GM23338 (cell line): Measurements from ENCODE around the gene ADAM10. TPM values are rescaled to one million over a fixed set of nuclear protein-coding genes. Genes with fewer than 3 reads are reported as not detected.

ENCODE experiments used
- ATAC-seq: fragments of 200-7000 bp; cut with Tn5 transposase; 3 replicates; pipeline ENCODE4 v1.9.1; 2020
- DNase-seq: peaks from one replicate; pipeline ENCODE4 v3.0.0-alpha.2; 2015; ENCODE audit warnings: low spot score
- H2AFZ ChIP-seq: fragments of 200-600 bp; sonication (generic); 2 replicates; pipeline ENCODE4 v1.8.0; 2016; ENCODE audit warnings: antibody characterized with exemption, mild to moderate bottlenecking, moderate library complexity
- H3F3A ChIP-seq: fragments of 200-600 bp; sonication (generic); replicated peaks from 2 replicates; pipeline ENCODE4 v1.8.0; 2017; ENCODE audit warnings: antibody characterized with exemption, mixed run types, low read depth
- H3K27ac ChIP-seq: fragments of 200-600 bp; sonication (generic); 2 replicates; pipeline ENCODE4 v1.6.1; 2016; ENCODE audit warnings: low read depth
- H3K27me3 ChIP-seq: fragments of 200-600 bp; sonication (generic); 2 replicates; pipeline ENCODE4 v1.8.0; 2016; ENCODE audit warnings: mild to moderate bottlenecking, mixed run types, moderate library complexity; ENCODE audit not compliant: insufficient read depth
- H3K36me3 ChIP-seq: fragments of 200-600 bp; sonication (generic); 2 replicates; pipeline ENCODE4 v1.8.0; 2016; ENCODE audit warnings: mild to moderate bottlenecking; ENCODE audit not compliant: insufficient read depth
- H3K4me1 ChIP-seq: fragments of 200-600 bp; sonication (generic); 2 replicates; pipeline ENCODE4 v1.8.0; 2016; ENCODE audit warnings: mild to moderate bottlenecking, moderate library complexity; ENCODE audit not compliant: insufficient read depth
- H3K4me2 ChIP-seq: fragments of 200-600 bp; sonication (generic); 2 replicates; pipeline ENCODE4 v1.7.1; 2017; ENCODE audit warnings: mixed run types
- H3K4me3 ChIP-seq: fragments of 200-600 bp; sonication (generic); 2 replicates; pipeline ENCODE4 v1.6.1; 2016; ENCODE audit warnings: mixed run types
- H3K79me2 ChIP-seq: fragments of 200-600 bp; sonication (generic); replicated peaks from 2 replicates; pipeline ENCODE4 v1.8.0; 2017; ENCODE audit warnings: mild to moderate bottlenecking; ENCODE audit not compliant: insufficient read depth
- H3K9me2 ChIP-seq: fragments of 200-600 bp; sonication (generic); 2 replicates; pipeline ENCODE4 v1.8.0; 2017; ENCODE audit not compliant: insufficient read depth
- H4K20me1 ChIP-seq: fragments of 200-600 bp; sonication (generic); replicated peaks from 2 replicates; pipeline ENCODE4 v1.8.0; 2017; ENCODE audit warnings: mild to moderate bottlenecking; ENCODE audit not compliant: insufficient read depth
- H3K27ac Mint-ChIP-seq: 2 replicates; pipeline ENCODE4 v1.8.0; 2020; ENCODE audit warnings: inconsistent platforms, mild to moderate bottlenecking, moderate library complexity, mixed read lengths
- H3K27me3 Mint-ChIP-seq: 3 replicates; pipeline ENCODE4 v1.8.0; 2022; ENCODE audit warnings: low read depth, mild to moderate bottlenecking, moderate library complexity, mixed read lengths, inconsistent platforms; ENCODE audit not compliant: insufficient read depth, poor library complexity
- H3K36me3 Mint-ChIP-seq: 3 replicates; pipeline ENCODE4 v1.8.0; 2021; ENCODE audit warnings: low read depth, mild to moderate bottlenecking, inconsistent platforms, moderate library complexity, mixed read lengths
- H3K4me1 Mint-ChIP-seq: 3 replicates; pipeline ENCODE4 v1.8.0; 2020; ENCODE audit warnings: mild to moderate bottlenecking, inconsistent platforms, mixed read lengths
- H3K4me3 Mint-ChIP-seq: 3 replicates; pipeline ENCODE4 v1.8.0; 2021; ENCODE audit warnings: moderate library complexity, mild to moderate bottlenecking, inconsistent platforms, mixed read lengths
- H3K9me3 Mint-ChIP-seq: 3 replicates; pipeline ENCODE4 v1.8.0; 2020; ENCODE audit warnings: moderate library complexity, mild to moderate bottlenecking, inconsistent platforms, mixed read lengths
- CREB1 ChIP-seq: fragments of 250-450 bp; sonication (Bioruptor Pico); IDR thresholded peaks from 2 replicates; pipeline ENCODE4 v1.5.0; 2020; ENCODE audit warnings: low read depth, mild to moderate bottlenecking, moderate library complexity
- EZH2 ChIP-seq: fragments of 200-600 bp; sonication (generic); IDR thresholded peaks from one replicate; pipeline ENCODE4 v1.8.0; 2017; ENCODE audit warnings: antibody characterized with exemption, mild to moderate bottlenecking, low read depth; ENCODE audit not compliant: unreplicated experiment
- EZH2phosphoT487 ChIP-seq: fragments of 200-600 bp; sonication (generic); IDR thresholded peaks from one replicate; pipeline ENCODE4 v1.8.1; 2018; ENCODE audit warnings: antibody characterized with exemption; ENCODE audit not compliant: unreplicated experiment
- JUNB ChIP-seq: IDR thresholded peaks from one replicate; pipeline ENCODE4 v1.6.1; 2016; ENCODE audit warnings: antibody characterized with exemption; ENCODE audit not compliant: unreplicated experiment
- NANOG ChIP-seq: IDR thresholded peaks from 2 replicates; pipeline ENCODE4 v1.6.1; 2016; ENCODE audit warnings: antibody characterized with exemption, borderline replicate concordance
- POLR2AphosphoS5 ChIP-seq: IDR thresholded peaks from 2 replicates; pipeline ENCODE4 v1.6.1; 2016; ENCODE audit warnings: antibody characterized with exemption, low read depth
- STAT1 ChIP-seq: IDR thresholded peaks from one replicate; pipeline ENCODE4 v1.6.1; 2016; ENCODE audit warnings: antibody characterized with exemption; ENCODE audit not compliant: unreplicated experiment
- ZNF114 ChIP-seq: fragments of 250-450 bp; sonication (Bioruptor Pico); IDR thresholded peaks from 2 replicates; pipeline ENCODE4 v1.5.0; 2020; ENCODE audit warnings: mild to moderate bottlenecking, moderate library complexity
- ZNF331 ChIP-seq: fragments of 250-450 bp; sonication (Bioruptor Pico); IDR thresholded peaks from 2 replicates; pipeline ENCODE4 v1.5.0; 2020; ENCODE audit warnings: low read depth, mild to moderate bottlenecking, moderate library complexity
- polyA plus RNA-seq: library from polyadenylated mRNA; unstranded; fragments of >200 nt; fragmentation: Nextera tagmentation; extraction: Ambion mirVana; gene quantifications from 2 replicates; pipeline ENCODE4 v1.2.1, GENCODE V29; 2016
- total RNA-seq: library from RNA; depleted of rRNA; stranded (reverse); fragments of >200 nt; shearing (Covaris generic); gene quantifications from 2 replicates; pipeline ENCODE4 v1.2.3, GENCODE V29; 2014
- TF ChIP-seq, protein P1 (sequence below): IDR thresholded peaks from one replicate; pipeline ENCODE4 v1.6.1; 2018; ENCODE audit warnings: antibody characterized with exemption; ENCODE audit not compliant: unreplicated experiment
- TF ChIP-seq, protein P2 (sequence below): IDR thresholded peaks from 2 replicates; pipeline ENCODE4 v1.6.1; 2016; ENCODE audit warnings: antibody characterized with exemption
- TF ChIP-seq, protein P3 (sequence below), 2 experiments: fragments of 200-600 bp in 1 of 2; sonication (generic) in 1 of 2; conservative IDR thresholded peaks; 2 replicates each; pipeline versions ENCODE4 v1.5.1 to v1.6.1; 2016 to 2017; ENCODE audit warnings: antibody characterized with exemption in 2 of 2, low read depth in 2 of 2, mild to moderate bottlenecking in 2 of 2, moderate library complexity in 1 of 2
- TF ChIP-seq, protein P4 (sequence below): fragments of 250-450 bp; sonication (Bioruptor Pico); IDR thresholded peaks from 2 replicates; pipeline ENCODE4 v1.5.0; 2020; ENCODE audit warnings: mild to moderate bottlenecking, moderate library complexity

ADAM10 gene
- total and polyA plus RNA-seq, 2 experiments from 2014 or later: 25.0 to 114 TPM

DNA sequence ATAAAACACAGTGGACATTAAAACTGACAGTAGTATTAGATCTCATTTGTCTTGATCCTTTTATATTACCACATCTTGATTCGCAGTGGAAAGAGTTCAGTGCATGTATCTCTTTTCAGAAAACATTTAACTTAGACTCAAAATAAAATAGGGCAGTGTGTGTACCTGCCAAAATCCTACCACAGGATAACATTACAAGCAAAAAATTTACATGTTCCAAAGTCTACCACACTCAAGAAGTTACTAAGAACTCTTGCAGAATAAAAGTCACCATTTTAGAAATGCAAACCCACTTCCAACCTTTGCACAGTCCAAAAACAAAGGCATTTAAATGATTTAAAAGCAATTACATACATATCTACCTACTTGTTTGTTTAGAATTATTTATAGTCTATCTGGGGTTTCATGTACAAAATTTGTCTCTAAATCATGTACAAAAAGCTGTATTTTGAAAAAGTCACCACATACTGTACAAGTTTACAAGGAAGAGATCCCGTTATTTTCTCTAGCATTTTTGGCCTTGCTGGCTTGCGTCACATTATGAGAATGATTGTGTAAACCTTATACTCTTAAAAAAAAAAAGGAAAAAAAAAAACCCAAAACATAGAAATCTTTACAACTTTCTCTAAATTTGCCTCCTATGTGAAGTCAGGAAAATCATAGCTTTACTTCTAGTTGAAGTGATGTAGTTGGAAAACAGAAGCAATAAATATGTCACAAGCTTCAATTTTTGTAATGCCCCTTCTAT is 153.8 kb downstream of the ADAM10 start:
- no peak for ATAC-seq
- Mint-ChIP-seq H3K27ac (no peak overlapping the region), H3K36me3 (peaks cover 3% of the 10 kb centered on the region; the same call in 1 of the 3 replicates), H3K4me3 (no peak overlapping the region), H3K4me1 (peaks cover 14% of the 10 kb centered on the region; the same call in 2 of the 3 replicates), H3K27me3 (no peaks in the 10 kb centered on the region), H3K9me3 (no peaks in the 10 kb centered on the region)
- H3K4me1 ChIP-seq: peaks cover 4% of the 10 kb centered on the region; the same call in 1 of the 2 replicates
- H4K20me1 ChIP-seq: no peaks in the 10 kb centered on the region
- H3F3A ChIP-seq: no peaks in the 10 kb centered on the region
- H3K4me3 ChIP-seq: no peak overlapping the region
- no peak overlapping the region for H3K27ac ChIP-seq
- no peak overlapping the region for H3K4me2 ChIP-seq
- no peaks in the 10 kb centered on the region for H3K9me2 ChIP-seq
- no peaks in the 10 kb centered on the region for H3K27me3 ChIP-seq
- no peak for DNase-seq
- no peaks in the 10 kb centered on the region for H3K36me3 ChIP-seq
- TF ChIP-seq JUNB (no peak), STAT1 (no peak), ZNF114 (CRISPR knock-in tag) (no peak), POLR2AphosphoS5 (no peak), EZH2phosphoT487 (no peak), NANOG (no peak), CREB1 (CRISPR knock-in tag) (no peak), ZNF331 (CRISPR knock-in tag) (no peak), EZH2 (no peak)
- TF ChIP-seq, protein P1, sequence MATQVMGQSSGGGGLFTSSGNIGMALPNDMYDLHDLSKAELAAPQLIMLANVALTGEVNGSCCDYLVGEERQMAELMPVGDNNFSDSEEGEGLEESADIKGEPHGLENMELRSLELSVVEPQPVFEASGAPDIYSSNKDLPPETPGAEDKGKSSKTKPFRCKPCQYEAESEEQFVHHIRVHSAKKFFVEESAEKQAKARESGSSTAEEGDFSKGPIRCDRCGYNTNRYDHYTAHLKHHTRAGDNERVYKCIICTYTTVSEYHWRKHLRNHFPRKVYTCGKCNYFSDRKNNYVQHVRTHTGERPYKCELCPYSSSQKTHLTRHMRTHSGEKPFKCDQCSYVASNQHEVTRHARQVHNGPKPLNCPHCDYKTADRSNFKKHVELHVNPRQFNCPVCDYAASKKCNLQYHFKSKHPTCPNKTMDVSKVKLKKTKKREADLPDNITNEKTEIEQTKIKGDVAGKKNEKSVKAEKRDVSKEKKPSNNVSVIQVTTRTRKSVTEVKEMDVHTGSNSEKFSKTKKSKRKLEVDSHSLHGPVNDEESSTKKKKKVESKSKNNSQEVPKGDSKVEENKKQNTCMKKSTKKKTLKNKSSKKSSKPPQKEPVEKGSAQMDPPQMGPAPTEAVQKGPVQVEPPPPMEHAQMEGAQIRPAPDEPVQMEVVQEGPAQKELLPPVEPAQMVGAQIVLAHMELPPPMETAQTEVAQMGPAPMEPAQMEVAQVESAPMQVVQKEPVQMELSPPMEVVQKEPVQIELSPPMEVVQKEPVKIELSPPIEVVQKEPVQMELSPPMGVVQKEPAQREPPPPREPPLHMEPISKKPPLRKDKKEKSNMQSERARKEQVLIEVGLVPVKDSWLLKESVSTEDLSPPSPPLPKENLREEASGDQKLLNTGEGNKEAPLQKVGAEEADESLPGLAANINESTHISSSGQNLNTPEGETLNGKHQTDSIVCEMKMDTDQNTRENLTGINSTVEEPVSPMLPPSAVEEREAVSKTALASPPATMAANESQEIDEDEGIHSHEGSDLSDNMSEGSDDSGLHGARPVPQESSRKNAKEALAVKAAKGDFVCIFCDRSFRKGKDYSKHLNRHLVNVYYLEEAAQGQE: no peak
- TF ChIP-seq, protein P2, sequence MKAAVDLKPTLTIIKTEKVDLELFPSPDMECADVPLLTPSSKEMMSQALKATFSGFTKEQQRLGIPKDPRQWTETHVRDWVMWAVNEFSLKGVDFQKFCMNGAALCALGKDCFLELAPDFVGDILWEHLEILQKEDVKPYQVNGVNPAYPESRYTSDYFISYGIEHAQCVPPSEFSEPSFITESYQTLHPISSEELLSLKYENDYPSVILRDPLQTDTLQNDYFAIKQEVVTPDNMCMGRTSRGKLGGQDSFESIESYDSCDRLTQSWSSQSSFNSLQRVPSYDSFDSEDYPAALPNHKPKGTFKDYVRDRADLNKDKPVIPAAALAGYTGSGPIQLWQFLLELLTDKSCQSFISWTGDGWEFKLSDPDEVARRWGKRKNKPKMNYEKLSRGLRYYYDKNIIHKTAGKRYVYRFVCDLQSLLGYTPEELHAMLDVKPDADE: no peak
- TF ChIP-seq, protein P3, sequence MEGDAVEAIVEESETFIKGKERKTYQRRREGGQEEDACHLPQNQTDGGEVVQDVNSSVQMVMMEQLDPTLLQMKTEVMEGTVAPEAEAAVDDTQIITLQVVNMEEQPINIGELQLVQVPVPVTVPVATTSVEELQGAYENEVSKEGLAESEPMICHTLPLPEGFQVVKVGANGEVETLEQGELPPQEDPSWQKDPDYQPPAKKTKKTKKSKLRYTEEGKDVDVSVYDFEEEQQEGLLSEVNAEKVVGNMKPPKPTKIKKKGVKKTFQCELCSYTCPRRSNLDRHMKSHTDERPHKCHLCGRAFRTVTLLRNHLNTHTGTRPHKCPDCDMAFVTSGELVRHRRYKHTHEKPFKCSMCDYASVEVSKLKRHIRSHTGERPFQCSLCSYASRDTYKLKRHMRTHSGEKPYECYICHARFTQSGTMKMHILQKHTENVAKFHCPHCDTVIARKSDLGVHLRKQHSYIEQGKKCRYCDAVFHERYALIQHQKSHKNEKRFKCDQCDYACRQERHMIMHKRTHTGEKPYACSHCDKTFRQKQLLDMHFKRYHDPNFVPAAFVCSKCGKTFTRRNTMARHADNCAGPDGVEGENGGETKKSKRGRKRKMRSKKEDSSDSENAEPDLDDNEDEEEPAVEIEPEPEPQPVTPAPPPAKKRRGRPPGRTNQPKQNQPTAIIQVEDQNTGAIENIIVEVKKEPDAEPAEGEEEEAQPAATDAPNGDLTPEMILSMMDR (conservative IDR thresholded peaks at IDR 0.05; ENCODE audit: low read depth in 2 of 2): no peak
- TF ChIP-seq, protein P4, sequence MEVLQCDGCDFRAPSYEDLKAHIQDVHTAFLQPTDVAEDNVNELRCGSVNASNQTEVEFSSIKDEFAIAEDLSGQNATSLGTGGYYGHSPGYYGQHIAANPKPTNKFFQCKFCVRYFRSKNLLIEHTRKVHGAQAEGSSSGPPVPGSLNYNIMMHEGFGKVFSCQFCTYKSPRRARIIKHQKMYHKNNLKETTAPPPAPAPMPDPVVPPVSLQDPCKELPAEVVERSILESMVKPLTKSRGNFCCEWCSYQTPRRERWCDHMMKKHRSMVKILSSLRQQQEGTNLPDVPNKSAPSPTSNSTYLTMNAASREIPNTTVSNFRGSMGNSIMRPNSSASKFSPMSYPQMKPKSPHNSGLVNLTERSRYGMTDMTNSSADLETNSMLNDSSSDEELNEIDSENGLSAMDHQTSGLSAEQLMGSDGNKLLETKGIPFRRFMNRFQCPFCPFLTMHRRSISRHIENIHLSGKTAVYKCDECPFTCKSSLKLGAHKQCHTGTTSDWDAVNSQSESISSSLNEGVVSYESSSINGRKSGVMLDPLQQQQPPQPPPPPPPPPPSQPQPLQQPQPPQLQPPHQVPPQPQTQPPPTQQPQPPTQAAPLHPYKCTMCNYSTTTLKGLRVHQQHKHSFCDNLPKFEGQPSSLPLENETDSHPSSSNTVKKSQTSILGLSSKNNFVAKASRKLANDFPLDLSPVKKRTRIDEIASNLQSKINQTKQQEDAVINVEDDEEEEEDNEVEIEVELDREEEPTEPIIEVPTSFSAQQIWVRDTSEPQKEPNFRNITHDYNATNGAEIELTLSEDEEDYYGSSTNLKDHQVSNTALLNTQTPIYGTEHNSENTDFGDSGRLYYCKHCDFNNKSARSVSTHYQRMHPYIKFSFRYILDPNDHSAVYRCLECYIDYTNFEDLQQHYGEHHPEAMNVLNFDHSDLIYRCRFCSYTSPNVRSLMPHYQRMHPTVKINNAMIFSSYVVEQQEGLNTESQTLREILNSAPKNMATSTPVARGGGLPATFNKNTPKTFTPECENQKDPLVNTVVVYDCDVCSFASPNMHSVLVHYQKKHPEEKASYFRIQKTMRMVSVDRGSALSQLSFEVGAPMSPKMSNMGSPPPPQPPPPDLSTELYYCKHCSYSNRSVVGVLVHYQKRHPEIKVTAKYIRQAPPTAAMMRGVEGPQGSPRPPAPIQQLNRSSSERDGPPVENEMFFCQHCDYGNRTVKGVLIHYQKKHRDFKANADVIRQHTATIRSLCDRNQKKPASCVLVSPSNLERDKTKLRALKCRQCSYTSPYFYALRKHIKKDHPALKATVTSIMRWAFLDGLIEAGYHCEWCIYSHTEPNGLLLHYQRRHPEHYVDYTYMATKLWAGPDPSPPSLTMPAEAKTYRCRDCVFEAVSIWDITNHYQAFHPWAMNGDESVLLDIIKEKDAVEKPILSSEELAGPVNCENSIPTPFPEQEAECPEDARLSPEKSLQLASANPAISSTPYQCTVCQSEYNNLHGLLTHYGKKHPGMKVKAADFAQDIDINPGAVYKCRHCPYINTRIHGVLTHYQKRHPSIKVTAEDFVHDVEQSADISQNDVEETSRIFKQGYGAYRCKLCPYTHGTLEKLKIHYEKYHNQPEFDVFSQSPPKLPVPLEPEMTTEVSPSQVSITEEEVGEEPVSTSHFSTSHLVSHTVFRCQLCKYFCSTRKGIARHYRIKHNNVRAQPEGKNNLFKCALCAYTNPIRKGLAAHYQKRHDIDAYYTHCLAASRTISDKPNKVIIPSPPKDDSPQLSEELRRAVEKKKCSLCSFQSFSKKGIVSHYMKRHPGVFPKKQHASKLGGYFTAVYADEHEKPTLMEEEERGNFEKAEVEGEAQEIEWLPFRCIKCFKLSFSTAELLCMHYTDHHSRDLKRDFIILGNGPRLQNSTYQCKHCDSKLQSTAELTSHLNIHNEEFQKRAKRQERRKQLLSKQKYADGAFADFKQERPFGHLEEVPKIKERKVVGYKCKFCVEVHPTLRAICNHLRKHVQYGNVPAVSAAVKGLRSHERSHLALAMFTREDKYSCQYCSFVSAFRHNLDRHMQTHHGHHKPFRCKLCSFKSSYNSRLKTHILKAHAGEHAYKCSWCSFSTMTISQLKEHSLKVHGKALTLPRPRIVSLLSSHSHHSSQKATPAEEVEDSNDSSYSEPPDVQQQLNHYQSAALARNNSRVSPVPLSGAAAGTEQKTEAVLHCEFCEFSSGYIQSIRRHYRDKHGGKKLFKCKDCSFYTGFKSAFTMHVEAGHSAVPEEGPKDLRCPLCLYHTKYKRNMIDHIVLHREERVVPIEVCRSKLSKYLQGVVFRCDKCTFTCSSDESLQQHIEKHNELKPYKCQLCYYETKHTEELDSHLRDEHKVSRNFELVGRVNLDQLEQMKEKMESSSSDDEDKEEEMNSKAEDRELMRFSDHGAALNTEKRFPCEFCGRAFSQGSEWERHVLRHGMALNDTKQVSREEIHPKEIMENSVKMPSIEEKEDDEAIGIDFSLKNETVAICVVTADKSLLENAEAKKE (CRISPR knock-in tag): no peak
- H2AFZ ChIP-seq: no peak overlapping the region
- H3K79me2 ChIP-seq: no peaks in the 10 kb centered on the region
